Activated T-helper 1 cell treated with anti-CD3 and anti-CD28 coated beads, Interleukin-12 subunit alpha, Interleukin-12 subunit beta, Interleukin-2, Interleukin-4 antibody, amounts not matched to agents 30 ng/mL and 10 ng/mL and 1 ng/mL, durations not matched to agents 14 hours and 24 hours and 36 hours (primary cell): Measurements from ENCODE around the gene NDUFS6. TPM values are rescaled to one million over a fixed set of nuclear protein-coding genes. Genes with fewer than 3 reads are reported as not detected.

Experiments
- DNase-seq: peaks from one replicate; pipeline ENCODE4 v3.0.0; 2021; ENCODE audit warnings: low spot score
- H3K27ac Mint-ChIP-seq: one replicate; pipeline ENCODE4 v1.8.0; 2021; ENCODE audit warnings: mild to moderate bottlenecking, mixed read lengths
- H3K27me3 Mint-ChIP-seq: one replicate; pipeline ENCODE4 v1.8.0; 2022; ENCODE audit warnings: mild to moderate bottlenecking, moderate library complexity, mixed read lengths; ENCODE audit not compliant: insufficient read depth
- H3K36me3 Mint-ChIP-seq: one replicate; pipeline ENCODE4 v1.8.0; 2021; ENCODE audit warnings: low read depth, mixed read lengths
- H3K4me1 Mint-ChIP-seq: one replicate; pipeline ENCODE4 v1.8.0; 2021; ENCODE audit warnings: low read depth, mixed read lengths
- H3K4me3 Mint-ChIP-seq: one replicate; pipeline ENCODE4 v1.8.0; 2021; ENCODE audit warnings: mild to moderate bottlenecking, moderate library complexity, mixed read lengths
- H3K9me3 Mint-ChIP-seq: one replicate; pipeline ENCODE4 v1.8.0; 2021; ENCODE audit warnings: mixed read lengths
- intact Hi-C: fragments of 100-400 bp; cut with micrococcal nuclease; formaldehyde crosslinking; loops from one replicate; pipeline ENCODE4 v1.15.1; 2024
- total RNA-seq: library from RNA; stranded (reverse); gene quantifications from 2 replicates; pipeline ENCODE4 v1.2.3, GENCODE V29; 2022

Gene NDUFS6
- total RNA-seq, 1 donor from 2014 or later: 40.3 TPM

DNA sequence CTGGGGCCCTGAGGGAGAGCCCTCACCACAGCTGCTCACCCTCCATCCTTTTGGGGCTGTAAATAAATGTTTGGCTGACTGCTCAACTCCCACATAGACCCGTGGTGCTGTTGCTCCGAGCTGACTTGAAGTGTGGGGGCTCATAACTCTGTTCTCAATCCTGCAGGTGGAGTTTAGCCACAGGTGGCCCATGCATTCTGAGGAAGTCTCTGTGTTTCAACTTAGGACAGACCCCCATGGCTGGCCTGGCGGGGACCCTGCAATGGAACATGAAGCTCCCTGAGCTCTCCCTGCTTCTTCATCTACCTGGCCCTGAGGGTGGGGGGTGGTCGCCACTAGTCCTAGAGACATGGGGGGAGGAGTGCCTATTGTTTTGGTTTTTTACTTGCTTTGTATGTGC is 19.7 kb downstream of the NDUFS6 start:
- no peak overlapping the region for H3K4me3 Mint-ChIP-seq
- H3K4me1 Mint-ChIP-seq: peaks cover 11% of the 10 kb centered on the region
- DNase-seq: no peak
- H3K36me3 Mint-ChIP-seq: peaks cover 41% of the 10 kb centered on the region
- no peaks in the 10 kb centered on the region for H3K27me3 Mint-ChIP-seq
- intact Hi-C loops: no loop called here
- no peaks in the 10 kb centered on the region for H3K9me3 Mint-ChIP-seq
- H3K27ac Mint-ChIP-seq: no peak overlapping the region

GRCh38 chr5:1821862-1822261 is 20.7 kb downstream of the NDUFS6 start:
- Mint-ChIP-seq H3K9me3 (no peaks in the 10 kb centered on the region), H3K4me3 (no peak overlapping the region), H3K27me3 (no peaks in the 10 kb centered on the region), H3K27ac (no peak overlapping the region), H3K4me1 (peaks cover 11% of the 10 kb centered on the region), H3K36me3 (peaks cover 35% of the 10 kb centered on the region)
- DNase-seq: no peak
- intact Hi-C loops: no loop called here

- Mint-ChIP-seq H3K36me3 (peaks cover 23% of the 10 kb centered on the region), H3K4me1 (peaks cover 7% of the 10 kb centered on the region), H3K27me3 (no peaks in the 10 kb centered on the region), H3K9me3 (no peaks in the 10 kb centered on the region), H3K27ac (no peak overlapping the region), H3K4me3 (no peak overlapping the region)
- DNase-seq: no peak
- intact Hi-C loops: no loop called here
Observed at GRCh38 chr5:1823381-1824034, 22.3 kb downstream of the NDUFS6 start.

- Mint-ChIP-seq H3K27me3 (no peaks in the 10 kb centered on the region), H3K4me3 (no peak overlapping the region), H3K9me3 (no peaks in the 10 kb centered on the region), H3K36me3 (peaks cover 18% of the 10 kb centered on the region), H3K4me1 (no peaks in the 10 kb centered on the region), H3K27ac (no peak overlapping the region)
- intact Hi-C loops: no loop called here
- no peak for DNase-seq
Observed at GRCh38 chr5:1824109-1824821, 23.1 kb downstream of the NDUFS6 start.

GRCh38 chr5:1824903-1825841 is 24.0 kb downstream of the NDUFS6 start:
- Mint-ChIP-seq H3K4me1 (no peaks in the 10 kb centered on the region), H3K27ac (no peak overlapping the region), H3K9me3 (no peaks in the 10 kb centered on the region), H3K27me3 (no peaks in the 10 kb centered on the region), H3K36me3 (peaks cover 11% of the 10 kb centered on the region), H3K4me3 (no peak overlapping the region)
- DNase-seq: no peak
- intact Hi-C loops: no loop called here

GRCh38 chr5:1826235-1826980 is 25.2 kb downstream of the NDUFS6 start:
- Mint-ChIP-seq H3K4me1 (no peaks in the 10 kb centered on the region), H3K9me3 (no peaks in the 10 kb centered on the region), H3K27me3 (no peaks in the 10 kb centered on the region), H3K27ac (no peak overlapping the region), H3K4me3 (no peak overlapping the region), H3K36me3 (peaks cover 6% of the 10 kb centered on the region)
- DNase-seq: no peak
- intact Hi-C loops: loop anchor here (2.0 kb wide), 1 partner anchor 26 kb away; the partner anchor contains the start of gene NDUFS6

DNA sequence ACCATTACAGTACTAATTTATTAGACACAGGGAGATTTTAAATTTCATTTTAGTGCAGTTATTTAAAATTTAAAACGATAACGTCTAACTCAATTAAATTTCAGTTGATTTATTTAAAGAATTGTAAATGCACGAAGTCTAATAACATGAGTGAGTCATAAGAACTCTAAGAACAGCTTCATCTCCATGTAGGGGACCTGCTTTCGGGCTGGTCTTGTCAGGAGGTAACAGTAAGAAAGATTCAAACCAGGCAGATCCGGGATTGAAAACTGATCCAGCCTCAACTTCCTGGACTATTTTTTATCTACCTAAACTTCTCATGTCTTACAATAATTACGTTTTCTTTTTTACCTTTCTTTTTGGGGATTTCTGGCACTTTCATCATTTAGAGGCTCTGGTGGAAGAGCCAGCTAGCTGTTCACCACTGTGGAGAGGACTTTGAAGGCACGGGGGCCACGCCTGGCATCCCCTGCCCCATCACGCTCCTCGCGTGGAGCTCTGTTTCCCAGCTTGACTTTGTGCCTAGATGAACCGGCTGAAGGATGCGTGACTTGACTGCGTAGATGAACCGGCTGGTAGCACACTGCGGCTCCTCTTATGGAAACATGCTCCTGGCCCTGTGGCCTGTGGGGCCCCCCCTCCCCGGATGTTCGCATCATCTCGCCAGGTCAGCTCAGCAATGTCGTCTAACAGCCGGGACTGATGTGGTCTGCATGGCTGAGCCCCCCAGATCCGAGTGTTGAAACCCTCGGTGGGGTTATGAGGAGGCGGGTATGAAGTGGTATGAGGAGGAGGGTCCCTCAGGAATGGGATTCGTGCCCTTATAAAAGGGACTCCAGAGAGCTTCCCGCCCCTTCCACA is 26.0 kb downstream of the NDUFS6 start:
- Mint-ChIP-seq H3K9me3 (no peaks in the 10 kb centered on the region), H3K27ac (no peak overlapping the region), H3K4me1 (no peaks in the 10 kb centered on the region), H3K4me3 (no peak overlapping the region), H3K27me3 (no peaks in the 10 kb centered on the region), H3K36me3 (no peaks in the 10 kb centered on the region)
- DNase-seq: no peak
- intact Hi-C loops: loop anchor here (2.0 kb wide), 1 partner anchor 26 kb away; the partner anchor contains the start of gene NDUFS6

DNA sequence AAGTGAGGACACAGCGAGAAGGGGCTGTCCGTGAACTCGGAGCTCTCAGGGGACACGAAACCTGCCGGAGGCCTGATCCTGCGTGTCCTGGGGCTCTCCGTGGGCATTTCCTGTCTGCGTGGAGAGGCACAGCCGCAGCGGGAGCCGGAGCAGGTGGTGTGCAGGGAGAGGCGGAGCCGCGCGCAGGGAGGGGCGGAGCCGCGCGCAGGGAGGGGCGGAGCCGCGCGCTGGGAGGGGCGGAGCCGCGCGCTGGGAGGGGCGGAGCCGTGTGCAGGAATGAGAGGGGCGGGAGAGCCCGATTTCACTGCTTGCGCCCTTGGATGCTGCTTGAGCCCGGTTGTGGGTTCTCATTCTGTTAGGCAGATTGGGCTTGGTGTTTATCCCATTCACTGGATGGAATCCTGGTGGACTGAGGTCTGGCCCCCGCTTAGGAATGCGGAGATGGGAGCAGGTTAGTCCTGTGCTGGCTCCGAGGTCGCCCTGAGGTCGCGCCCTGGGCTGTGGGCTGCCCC is 26.7 kb downstream of the NDUFS6 start:
- intact Hi-C loops: loop anchor here (2.0 kb wide), 1 partner anchor 27 kb away; the partner anchor contains the start of gene NDUFS6
- no peak overlapping the region for H3K27ac Mint-ChIP-seq
- no peaks in the 10 kb centered on the region for H3K4me1 Mint-ChIP-seq
- no peaks in the 10 kb centered on the region for H3K27me3 Mint-ChIP-seq
- DNase-seq: no peak
- no peaks in the 10 kb centered on the region for H3K36me3 Mint-ChIP-seq
- no peak overlapping the region for H3K4me3 Mint-ChIP-seq
- no peaks in the 10 kb centered on the region for H3K9me3 Mint-ChIP-seq

GRCh38 chr5:1830571-1831228 is 29.5 kb downstream of the NDUFS6 start:
- no peak overlapping the region for H3K4me3 Mint-ChIP-seq
- H3K27me3 Mint-ChIP-seq: no peaks in the 10 kb centered on the region
- no peak for DNase-seq
- no peaks in the 10 kb centered on the region for H3K4me1 Mint-ChIP-seq
- no peak overlapping the region for H3K27ac Mint-ChIP-seq
- intact Hi-C loops: no loop called here
- no peaks in the 10 kb centered on the region for H3K9me3 Mint-ChIP-seq
- no peaks in the 10 kb centered on the region for H3K36me3 Mint-ChIP-seq

GRCh38 chr5:1831257-1831656 is 30.1 kb downstream of the NDUFS6 start:
- H3K9me3 Mint-ChIP-seq: no peaks in the 10 kb centered on the region
- H3K4me1 Mint-ChIP-seq: no peaks in the 10 kb centered on the region
- no peaks in the 10 kb centered on the region for H3K27me3 Mint-ChIP-seq
- no peak for DNase-seq
- no peak overlapping the region for H3K27ac Mint-ChIP-seq
- no peaks in the 10 kb centered on the region for H3K36me3 Mint-ChIP-seq
- no peak overlapping the region for H3K4me3 Mint-ChIP-seq
- intact Hi-C loops: no loop called here

DNA sequence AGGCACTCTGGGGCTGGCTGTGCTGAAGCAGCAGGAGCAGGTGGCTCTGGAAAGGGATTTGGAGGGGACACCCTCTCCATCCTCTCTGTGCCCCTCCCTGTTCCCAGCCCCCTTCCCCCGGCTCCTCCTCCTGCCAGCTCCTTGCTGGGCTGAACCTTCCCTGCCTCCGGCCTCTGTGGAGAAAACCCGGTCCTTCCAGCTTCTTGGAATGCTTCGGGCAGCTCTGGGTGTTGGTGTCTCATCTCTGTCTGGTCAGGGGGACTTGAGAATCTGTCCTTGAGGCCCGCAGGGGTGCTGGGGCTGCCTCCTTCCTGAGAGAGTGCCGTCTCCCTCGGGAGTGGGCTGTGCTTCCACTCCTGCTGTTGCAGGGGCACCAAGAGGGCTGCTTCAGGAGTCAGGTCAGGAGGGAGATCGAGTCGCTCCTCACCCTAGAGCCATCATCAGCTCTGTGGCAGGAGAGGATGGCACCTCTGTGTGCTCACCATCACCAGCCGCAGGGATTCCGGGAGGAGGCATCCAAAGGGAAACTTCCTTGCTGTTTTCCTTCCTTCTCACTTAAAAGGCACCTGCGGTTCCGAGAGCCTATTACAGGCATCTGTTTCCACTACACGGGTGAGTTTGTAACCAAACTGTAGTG is 30.6 kb downstream of the NDUFS6 start:
- intact Hi-C loops: no loop called here
- Mint-ChIP-seq H3K4me3 (no peak overlapping the region), H3K36me3 (no peaks in the 10 kb centered on the region), H3K27ac (no peak overlapping the region), H3K4me1 (no peaks in the 10 kb centered on the region), H3K27me3 (no peaks in the 10 kb centered on the region), H3K9me3 (no peaks in the 10 kb centered on the region)
- no peak for DNase-seq
